Neuron (in vitro differentiated cells): ENCODE results near the gene SLCO1A2.

Experiments used
- H2AFZ ChIP-seq: one replicate; pipeline ENCODE4 v1.6.1; 2013; ENCODE audit warnings: low read depth, mild to moderate bottlenecking, inconsistent platforms, low read length, moderate library complexity
- H3K27me3 ChIP-seq: one replicate; pipeline ENCODE4 v1.6.1; 2013; ENCODE audit warnings: low read length; ENCODE audit not compliant: insufficient read depth
- H3K36me3 ChIP-seq: one replicate; pipeline ENCODE4 v1.6.1; 2013; ENCODE audit warnings: low read length; ENCODE audit not compliant: insufficient read depth
- H3K4me1 ChIP-seq: one replicate; pipeline ENCODE4 v1.6.1; 2013; ENCODE audit warnings: low read length; ENCODE audit not compliant: insufficient read depth
- H3K4me3 ChIP-seq: 2 replicates; pipeline ENCODE4 v1.5.1; 2013; ENCODE audit warnings: mild to moderate bottlenecking, low read length, moderate library complexity
- H3K9me3 ChIP-seq: one replicate; pipeline ENCODE4 v1.6.1; 2013; ENCODE audit warnings: low read length

Gene SLCO1A2

GRCh38 chr12:21221778-21222177 lies 112.9 kb downstream of the SLCO1A2 start:
- Histone ChIP-seq H3K9me3 (no peaks in the 10 kb centered on the region), H3K36me3 (no peaks in the 10 kb centered on the region), H3K4me3 (no peak overlapping the region)

GRCh38 chr12:21221072-21221471 lies 113.6 kb downstream of the SLCO1A2 start:
- H3K36me3 ChIP-seq = no peaks in the 10 kb centered on the region
- H3K9me3 ChIP-seq = no peaks in the 10 kb centered on the region
- no peak overlapping the region for H2AFZ ChIP-seq
- H3K4me1 ChIP-seq = no peaks in the 10 kb centered on the region
- H3K27me3 ChIP-seq = no peaks in the 10 kb centered on the region
- H3K4me3 ChIP-seq = no peak overlapping the region

More at GRCh38 chr12:21221778-21222177, 112.9 kb downstream of the SLCO1A2 start:
- H2AFZ ChIP-seq = no peak overlapping the region
- H3K4me1 ChIP-seq = no peaks in the 10 kb centered on the region
- no peaks in the 10 kb centered on the region for H3K27me3 ChIP-seq

GRCh38 chr12:21220266-21220665 lies 114.5 kb downstream of the SLCO1A2 start:
- H2AFZ ChIP-seq = no peak overlapping the region
- H3K4me3 ChIP-seq = no peak overlapping the region
- no peaks in the 10 kb centered on the region for H3K36me3 ChIP-seq
- H3K9me3 ChIP-seq = no peaks in the 10 kb centered on the region
- no peaks in the 10 kb centered on the region for H3K27me3 ChIP-seq
- no peaks in the 10 kb centered on the region for H3K4me1 ChIP-seq

GRCh38 chr12:21219206-21219605 lies 115.5 kb downstream of the SLCO1A2 start:
- H3K9me3 ChIP-seq = no peaks in the 10 kb centered on the region
- no peak overlapping the region for H2AFZ ChIP-seq

More at GRCh38 chr12:21219206-21219605, 115.5 kb downstream of the SLCO1A2 start:
- H3K36me3 ChIP-seq = no peaks in the 10 kb centered on the region
- no peaks in the 10 kb centered on the region for H3K27me3 ChIP-seq
- no peaks in the 10 kb centered on the region for H3K4me1 ChIP-seq
- H3K4me3 ChIP-seq = no peak overlapping the region
